Thyroid gland (tissue), 4 donors: Measurements from ENCODE around the gene RAB32.

Experiments
- POLR2A ChIP-seq, 2 donors: fragments of 450-650 bp; IDR thresholded peaks; one replicate each; pipeline ENCODE4 v1.6.1; 2017; ENCODE audit warnings: antibody characterized with exemption in 2 of 2, mild to moderate bottlenecking in 2 of 2, moderate library complexity in 1 of 2
- TF ChIP-seq, protein P1 (sequence below), 6 experiments: fragments of 200-600 bp in 3 of 6; fragments of 450-650 bp in 3 of 6; sonication (generic) in 3 of 6; IDR thresholded peaks; one replicate each; pipeline ENCODE4 v1.5.1; 2016 to 2019; ENCODE audit warnings: antibody characterized with exemption in 6 of 6, mild to moderate bottlenecking in 2 of 6, inconsistent platforms in 1 of 6, moderate library complexity in 1 of 6

DNA sequence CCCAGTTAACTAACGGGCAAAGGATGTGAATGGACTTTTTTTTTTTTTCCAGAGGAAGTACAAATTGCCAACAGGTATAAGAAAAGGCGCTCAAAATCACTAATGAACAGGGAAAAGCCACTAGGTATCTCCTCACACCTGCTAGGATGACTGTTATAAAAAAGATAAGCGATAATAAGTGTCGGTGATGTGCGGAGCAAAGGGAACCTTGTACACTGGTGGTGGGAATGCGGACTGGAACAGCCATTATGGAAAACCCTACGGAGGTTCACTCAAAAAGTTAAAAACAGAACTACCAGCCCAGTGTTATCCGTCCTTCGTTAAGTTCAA is 787 bp upstream of the RAB32 start:
- TF ChIP-seq, protein P1, sequence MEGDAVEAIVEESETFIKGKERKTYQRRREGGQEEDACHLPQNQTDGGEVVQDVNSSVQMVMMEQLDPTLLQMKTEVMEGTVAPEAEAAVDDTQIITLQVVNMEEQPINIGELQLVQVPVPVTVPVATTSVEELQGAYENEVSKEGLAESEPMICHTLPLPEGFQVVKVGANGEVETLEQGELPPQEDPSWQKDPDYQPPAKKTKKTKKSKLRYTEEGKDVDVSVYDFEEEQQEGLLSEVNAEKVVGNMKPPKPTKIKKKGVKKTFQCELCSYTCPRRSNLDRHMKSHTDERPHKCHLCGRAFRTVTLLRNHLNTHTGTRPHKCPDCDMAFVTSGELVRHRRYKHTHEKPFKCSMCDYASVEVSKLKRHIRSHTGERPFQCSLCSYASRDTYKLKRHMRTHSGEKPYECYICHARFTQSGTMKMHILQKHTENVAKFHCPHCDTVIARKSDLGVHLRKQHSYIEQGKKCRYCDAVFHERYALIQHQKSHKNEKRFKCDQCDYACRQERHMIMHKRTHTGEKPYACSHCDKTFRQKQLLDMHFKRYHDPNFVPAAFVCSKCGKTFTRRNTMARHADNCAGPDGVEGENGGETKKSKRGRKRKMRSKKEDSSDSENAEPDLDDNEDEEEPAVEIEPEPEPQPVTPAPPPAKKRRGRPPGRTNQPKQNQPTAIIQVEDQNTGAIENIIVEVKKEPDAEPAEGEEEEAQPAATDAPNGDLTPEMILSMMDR (IDR thresholded peaks at IDR 0.05) = no peak
- TF ChIP-seq POLR2A (IDR thresholded peaks at IDR 0.05) = no peak
